GM21360 (cell line): Measurements from ENCODE around the gene MSH3.
"Not testable (repeated sequence)": the region's sequence is repeated elsewhere in the genome, so short reads cannot be mapped to it uniquely, and the experiment has no call there.

ENCODE experiments used
- ATAC-seq: cut with Tn5 transposase; IDR thresholded peaks from one replicate; pipeline ENCODE4 v1.9.1; 2021; ENCODE audit warnings: mild to moderate bottlenecking, moderate library complexity; ENCODE audit not compliant: unreplicated experiment

The MSH3 gene

GRCh38 chr5:80752427-80752826 lies 98.0 kb downstream of the MSH3 start:
- ATAC-seq, result no peak

- ATAC-seq, result no peak
Observed at GRCh38 chr5:80753712-80754111, 99.3 kb downstream of the MSH3 start.

GRCh38 chr5:80754900-80755299 lies 100.4 kb downstream of the MSH3 start:
- peak; percentile 53 for ATAC-seq

GRCh38 chr5:80755626-80756025 lies 101.2 kb downstream of the MSH3 start:
- peak; percentile 91 for ATAC-seq

- no peak for ATAC-seq
Observed at GRCh38 chr5:80756292-80756691, 101.8 kb downstream of the MSH3 start.

- no peak for ATAC-seq
Observed at GRCh38 chr5:80757290-80757689, 102.8 kb downstream of the MSH3 start.

GRCh38 chr5:80759866-80760577 lies 105.6 kb downstream of the MSH3 start:
- ATAC-seq, result no peak

- no peak for ATAC-seq
Observed at GRCh38 chr5:80760680-80761079, 106.2 kb downstream of the MSH3 start.

- no peak for ATAC-seq
Observed at GRCh38 chr5:80761176-80761575, 106.7 kb downstream of the MSH3 start.

GRCh38 chr5:80761966-80762365 lies 107.5 kb downstream of the MSH3 start:
- ATAC-seq, result no peak

GRCh38 chr5:80762573-80762972 lies 108.1 kb downstream of the MSH3 start:
- ATAC-seq, result no peak

- ATAC-seq, result no peak
Observed at GRCh38 chr5:80763211-80763610, 108.8 kb downstream of the MSH3 start.

GRCh38 chr5:80763873-80764647 lies 109.6 kb downstream of the MSH3 start:
- no peak for ATAC-seq

GRCh38 chr5:80764786-80765185 lies 110.3 kb downstream of the MSH3 start:
- no peak for ATAC-seq

GRCh38 chr5:80777347-80778287 lies 123.2 kb downstream of the MSH3 start:
- ATAC-seq, result no peak

GRCh38 chr5:80780024-80780423 lies 125.6 kb downstream of the MSH3 start:
- ATAC-seq, result no peak

GRCh38 chr5:80780761-80781285 lies 126.4 kb downstream of the MSH3 start:
- no peak for ATAC-seq

- no peak for ATAC-seq
Observed at GRCh38 chr5:80781356-80781755, 126.9 kb downstream of the MSH3 start.

- ATAC-seq, result no peak
Observed at GRCh38 chr5:80782626-80783025, 128.2 kb downstream of the MSH3 start.

GRCh38 chr5:80783751-80784150 lies 129.3 kb downstream of the MSH3 start:
- not testable (repeated sequence) for ATAC-seq

- no peak for ATAC-seq
Observed at GRCh38 chr5:80784451-80784850, 130.0 kb downstream of the MSH3 start.
